Heart right ventricle (tissue), 16 donors: ENCODE data around the gene ARF1. TPM values are rescaled to one million over a fixed set of nuclear protein-coding genes. Genes with fewer than 3 reads are reported as not detected.

Experiments used
- ATAC-seq, 8 donors: fragments of 200-7000 bp; cut with Tn5 transposase; one replicate each; pipeline ENCODE4 v1.9.1; 2020; ENCODE audit warnings: mild to moderate bottlenecking in 8 of 8, moderate library complexity in 8 of 8, moderate number of reproducible peaks in 1 of 8
- DNase-seq, 2 donors: peaks; one replicate each; pipeline ENCODE4 v3.0.0-alpha.2; 2020
- H3K27ac ChIP-seq, 10 donors: fragments of 200-600 bp; sonication (generic) in 2 of 10; one replicate each; pipeline versions ENCODE4 v1.5.0 to v1.8.0; 2020 to 2022; ENCODE audit warnings: mild to moderate bottlenecking in 3 of 10
- H3K27me3 ChIP-seq, 7 donors: fragments of 200-600 bp; one replicate each; pipeline ENCODE4 v1.8.0; 2021 to 2022; ENCODE audit warnings: mild to moderate bottlenecking in 2 of 7
- H3K36me3 ChIP-seq, 9 donors: fragments of 200-600 bp; sonication (generic) in 1 of 9; one replicate each; pipeline versions ENCODE4 v1.5.0 to v1.8.0; 2020 to 2022; ENCODE audit warnings: mild to moderate bottlenecking in 2 of 9
- H3K4me1 ChIP-seq, 9 donors: fragments of 200-600 bp; sonication (generic) in 1 of 9; one replicate each; pipeline versions ENCODE4 v1.5.0 to v1.8.0; 2020 to 2022; ENCODE audit warnings: mild to moderate bottlenecking in 4 of 9
- H3K4me3 ChIP-seq, 10 donors: fragments of 200-600 bp; sonication (generic) in 2 of 10; one replicate each; pipeline versions ENCODE4 v1.5.0 to v1.8.0; 2020 to 2022; ENCODE audit warnings: mild to moderate bottlenecking in 7 of 10, moderate library complexity in 2 of 10
- H3K9me3 ChIP-seq, 11 donors: fragments of 200-600 bp in 10 of 11; sonication (generic) in 2 of 11; one replicate each; pipeline versions ENCODE4 v1.5.0 to v1.8.0; 2013 to 2022; ENCODE audit warnings: mild to moderate bottlenecking in 2 of 11, control low read depth in 1 of 11, moderate library complexity in 1 of 11
- WGBS, 2 donors: extraction: QIAGEN DNeasy Blood & Tissue Kit; methylation state at CpG; one replicate each; pipeline ENCODE4 v1.1.7; 2013; ENCODE audit warnings: inconsistent platforms in 1 of 2; 5-methylcytosine and 5-hydroxymethylcytosine counted together
- intact Hi-C, 10 donors: fragments of 100-400 bp; cut with DNase I; formaldehyde crosslinking; loops; one replicate each; pipeline versions ENCODE4 v1.11.1 to v1.14.2; 2022
- polyA plus RNA-seq, 2 donors: library from polyadenylated mRNA; stranded (reverse); fragments of 200-250 nt; gene quantifications; one replicate each; pipeline ENCODE4 v1.2.3, GENCODE V29; 2013
- total RNA-seq, 10 donors: library from RNA; stranded (reverse); fragmentation: NEBNext Ultra II Directional in 3 of 10; extraction: Animal tissue kit (Norgen Biotek cat#: 25700) in 3 of 10; gene quantifications; one replicate each; pipeline versions ENCODE4 v1.2.1 to v1.2.4, GENCODE V29; 2021 to 2023
- TF ChIP-seq, protein P1 (sequence below), 9 donors: fragments of 200-600 bp; sonication (generic) in 2 of 9; IDR thresholded peaks; one replicate each; pipeline versions ENCODE4 v1.5.0 to v1.8.0; 2021 to 2022; ENCODE audit warnings: antibody characterized with exemption in 9 of 9, mild to moderate bottlenecking in 5 of 9, moderate library complexity in 1 of 9
- donor health status: Arrhythmogenic right ventricular cardiomyopathy.
- donor health status: ischemic (EF 13 %, LVEDD 7.1; RV severe dilation, severe dysfunction).
- donor health status: healthy with polysubstance abuse.
- donor health status: DM: no; HTN: yes; CAD: no.
- donor health status: DM: no; HTN: no; CAD: no.
- donor health status: ischemic (EF 25% LVEDD 6.9; RV normal size, moderate dysfunction).
- donor health status: ischemic (EF 25% LVEDD 5.7; RV mildly dilated, moderate dysfunction).
- donor health status: healthy.
- donor health status: DM: yes; HTN: yes; CAD: no.
- donor health status: Ischemic cardiomyopathy.
- donor health status: ischemic (EF 35%, LVEDD 5.7; RV mildly dilated, moderate dysfunction).
- donor health status: nonischemic (EF 11% LVEDD 7.7; RV severe dilation, severe dysfunction).
- donor health status: DM: yes; HTN: yes; CAD: no.
- donor health status: PGD.
- donor health status: ischemic (EF 29% LVEDD 5.4; RV normal size, mild dysfunction).
- donor health status: nonischemic (EF 23%, LVEDD 6.1; RV moderate dilation, normal function).

Gene ARF1
- total and polyA plus RNA-seq, 12 donors: 204 to 498 (median 338) TPM

DNA sequence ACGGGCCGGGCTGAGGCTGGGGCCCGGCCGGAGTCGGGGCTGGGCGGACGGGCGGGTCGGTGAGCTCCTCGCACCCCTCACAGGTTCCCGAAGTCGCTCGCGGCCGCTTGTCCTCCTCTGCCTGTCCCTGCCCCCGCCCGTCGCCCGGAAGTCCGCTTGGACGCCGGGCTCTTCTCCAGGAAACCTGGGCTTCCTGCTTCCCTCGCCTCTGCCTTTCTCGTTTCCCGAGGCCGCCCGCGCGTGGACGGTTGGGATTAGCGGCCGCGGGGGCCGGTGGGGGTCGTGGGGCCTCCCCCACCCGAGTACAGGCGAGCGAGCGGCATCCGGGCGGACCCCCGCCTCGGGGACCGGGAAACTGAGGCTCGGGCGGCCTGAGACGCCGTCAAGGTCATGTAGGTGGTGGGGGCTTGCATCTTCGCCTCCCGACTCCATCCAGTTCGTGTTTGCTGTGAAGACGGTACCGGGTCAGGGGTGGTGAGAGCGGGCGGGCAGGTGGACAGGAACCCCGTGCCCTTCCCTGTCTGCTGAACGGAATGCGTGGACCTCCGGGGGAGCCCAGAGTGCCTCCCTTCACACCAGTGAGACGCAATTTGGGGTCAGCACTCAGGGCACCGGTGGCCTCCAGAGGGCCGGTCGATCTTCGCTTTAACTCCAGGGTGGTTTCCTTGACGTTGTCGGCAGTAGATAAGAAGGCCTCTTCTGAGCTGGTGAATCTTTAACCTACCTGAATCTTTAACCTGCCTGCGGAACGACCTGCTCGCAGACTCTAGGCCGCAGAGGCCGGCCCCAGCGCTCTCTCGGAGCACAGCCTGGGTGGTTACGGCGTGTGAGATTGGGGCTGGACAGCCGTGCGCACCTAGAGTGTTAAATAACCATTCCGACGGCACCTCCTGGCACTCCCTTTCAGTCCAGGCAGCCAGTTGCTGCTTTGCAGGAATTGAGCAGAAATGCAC, 686 bp downstream of the ARF1 start:
- no peaks in the 10 kb centered on the region for H3K27me3 ChIP-seq
- TF ChIP-seq, protein P1, sequence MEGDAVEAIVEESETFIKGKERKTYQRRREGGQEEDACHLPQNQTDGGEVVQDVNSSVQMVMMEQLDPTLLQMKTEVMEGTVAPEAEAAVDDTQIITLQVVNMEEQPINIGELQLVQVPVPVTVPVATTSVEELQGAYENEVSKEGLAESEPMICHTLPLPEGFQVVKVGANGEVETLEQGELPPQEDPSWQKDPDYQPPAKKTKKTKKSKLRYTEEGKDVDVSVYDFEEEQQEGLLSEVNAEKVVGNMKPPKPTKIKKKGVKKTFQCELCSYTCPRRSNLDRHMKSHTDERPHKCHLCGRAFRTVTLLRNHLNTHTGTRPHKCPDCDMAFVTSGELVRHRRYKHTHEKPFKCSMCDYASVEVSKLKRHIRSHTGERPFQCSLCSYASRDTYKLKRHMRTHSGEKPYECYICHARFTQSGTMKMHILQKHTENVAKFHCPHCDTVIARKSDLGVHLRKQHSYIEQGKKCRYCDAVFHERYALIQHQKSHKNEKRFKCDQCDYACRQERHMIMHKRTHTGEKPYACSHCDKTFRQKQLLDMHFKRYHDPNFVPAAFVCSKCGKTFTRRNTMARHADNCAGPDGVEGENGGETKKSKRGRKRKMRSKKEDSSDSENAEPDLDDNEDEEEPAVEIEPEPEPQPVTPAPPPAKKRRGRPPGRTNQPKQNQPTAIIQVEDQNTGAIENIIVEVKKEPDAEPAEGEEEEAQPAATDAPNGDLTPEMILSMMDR (IDR thresholded peaks at IDR 0.05): no peak
- peak; percentile 6 to 48 (median 31) for ATAC-seq
- H3K36me3 ChIP-seq: peaks cover 0 to 3% (median 0%) of the 10 kb centered on the region in 9 donors
- H3K4me1 ChIP-seq: peaks cover 29 to 62% (median 58%) of the 10 kb centered on the region in 9 donors
- no peaks in the 10 kb centered on the region for H3K9me3 ChIP-seq
- DNase-seq: peak; percentile 74 to 78
- 0% methylated on average over 79 of the region's 79 CpGs for WGBS, 2 donors
- peak overlapping the region; percentile 98 to 100 (median 100) for H3K27ac ChIP-seq
- intact Hi-C loops: no loop called here
- peak overlapping the region; percentile 71 to 100 (median 92) for H3K4me3 ChIP-seq

DNA sequence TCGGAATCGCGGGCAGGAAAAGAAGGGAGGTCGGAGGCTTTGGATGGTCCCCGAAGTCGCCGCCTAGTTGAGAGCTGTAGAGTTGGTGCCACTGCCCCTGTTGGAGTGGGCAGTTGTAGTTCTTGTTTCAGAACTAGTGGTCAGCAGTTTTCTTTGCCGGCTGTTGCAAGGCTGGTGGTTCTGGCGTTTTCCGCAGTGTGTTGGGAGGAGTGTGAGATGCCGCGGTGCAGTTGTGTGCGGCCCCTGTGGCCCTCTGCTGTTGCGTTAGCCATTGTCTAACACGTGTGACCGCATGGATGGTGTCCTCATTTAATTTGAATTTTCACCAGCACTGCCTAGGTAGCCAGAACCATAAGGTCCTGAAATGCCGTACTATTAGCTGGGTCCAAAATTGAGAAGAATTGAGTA, 1.4 kb downstream of the ARF1 start:
- 2% methylated on average over 17 of the region's 17 CpGs for WGBS, 2 donors
- Histone ChIP-seq H3K27ac (peak overlapping the region; percentile 98 to 100 (median 100)), H3K36me3 (peaks cover 0 to 10% (median 0%) of the 10 kb centered on the region in 9 donors), H3K9me3 (no peaks in the 10 kb centered on the region), H3K27me3 (no peaks in the 10 kb centered on the region), H3K4me1 (peaks cover 36 to 69% (median 65%) of the 10 kb centered on the region in 9 donors), H3K4me3 (peak overlapping the region; percentile 71 to 100 (median 92))
- ATAC-seq (peak in 1 of 8 donors; percentile 5), DNase-seq (no peak)
- intact Hi-C loops: no loop called here
- TF ChIP-seq, protein P1 (IDR thresholded peaks at IDR 0.05): no peak

DNA sequence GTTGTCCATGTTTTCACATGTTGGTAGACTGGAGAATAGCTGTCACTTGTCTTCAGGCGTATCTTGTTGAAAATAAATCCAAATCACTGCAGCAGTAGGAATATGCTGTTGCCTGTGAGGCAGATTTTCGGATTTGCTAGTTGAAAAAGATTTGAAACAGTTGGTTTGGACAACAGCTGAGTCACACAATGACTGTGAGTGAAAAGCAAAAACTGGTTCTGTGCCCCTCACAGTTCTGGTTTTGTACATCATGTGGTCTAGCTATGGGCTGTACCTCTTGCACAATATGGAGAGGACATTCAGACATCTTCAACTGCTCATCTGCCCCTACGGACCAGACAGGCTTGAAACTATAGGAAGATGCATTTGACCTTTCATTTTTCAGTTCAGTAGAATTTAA, 1.8 kb downstream of the ARF1 start:
- Histone ChIP-seq H3K4me1 (peaks cover 40 to 73% (median 69%) of the 10 kb centered on the region in 9 donors), H3K27me3 (no peaks in the 10 kb centered on the region), H3K4me3 (peak overlapping the region; percentile 71 to 100 (median 92)), H3K9me3 (no peaks in the 10 kb centered on the region), H3K27ac (peak overlapping the region in 8 of 10 donors; percentile 42 to 100 (median 100)), H3K36me3 (peaks cover 0 to 10% (median 0%) of the 10 kb centered on the region in 9 donors)
- no peak for ATAC-seq
- no peak for DNase-seq
- WGBS, 2 donors: 17 to 27% methylated on average over 3 of the region's 3 CpGs
- intact Hi-C loops: no loop called here
- TF ChIP-seq, protein P1 (IDR thresholded peaks at IDR 0.05): no peak

DNA sequence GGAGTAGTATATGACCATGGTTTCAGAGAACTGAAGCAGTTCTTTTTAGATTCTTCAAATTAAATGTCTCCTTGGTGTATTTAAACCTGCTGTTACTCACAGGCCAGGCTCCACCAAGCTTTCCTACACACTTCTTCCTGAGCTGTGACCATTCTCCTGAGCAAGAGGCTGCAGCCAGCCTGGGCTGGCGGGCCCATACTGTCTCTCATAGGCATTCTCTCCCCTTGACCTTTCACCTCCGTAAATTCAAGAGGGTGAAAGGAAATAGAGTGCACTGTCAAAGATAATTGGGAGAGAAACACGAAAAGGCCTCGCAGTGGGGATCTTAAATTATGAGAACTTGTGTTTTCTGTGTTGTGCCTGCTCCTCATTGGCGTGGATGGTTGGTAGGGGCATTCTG, 2.3 kb downstream of the ARF1 start:
- WGBS, 2 donors: 35 to 39% methylated on average over 5 of the region's 5 CpGs
- peak overlapping the region in 9 of 10 donors; percentile 29 to 100 (median 99) for H3K27ac ChIP-seq
- TF ChIP-seq, protein P1 (IDR thresholded peaks at IDR 0.05): no peak
- peak overlapping the region in 8 of 10 donors; percentile 10 to 100 (median 92) for H3K4me3 ChIP-seq
- no peaks in the 10 kb centered on the region for H3K9me3 ChIP-seq
- intact Hi-C loops: no loop called here
- peaks cover 0 to 10% (median 0%) of the 10 kb centered on the region in 9 donors for H3K36me3 ChIP-seq
- peaks cover 45 to 78% (median 74%) of the 10 kb centered on the region in 9 donors for H3K4me1 ChIP-seq
- ATAC-seq (no peak), DNase-seq (no peak)
- no peaks in the 10 kb centered on the region for H3K27me3 ChIP-seq
